GM12891 (cell line): ENCODE data around the gene IL11. TPM values are rescaled to one million over a fixed set of nuclear protein-coding genes. Genes with fewer than 3 reads are reported as not detected.
"Not testable (repeated sequence)": the region's sequence is repeated elsewhere in the genome, so short reads cannot be mapped to it uniquely, and the experiment has no call there.

Experiments
- DNase-seq: peaks from one replicate; pipeline ENCODE4 v3.0.0; 2011; ENCODE audit warnings: low spot score; ENCODE audit not compliant: insufficient read length
- FAIRE-seq: peaks from 2 replicates; lab custom pipeline; 2011; peaks lifted over from hg19 to GRCh38; lab: Jason Lieb, UNC
- PAX5 ChIP-seq: IDR thresholded peaks from 2 replicates; pipeline ENCODE4 v1.6.1; 2011; ENCODE audit warnings: low read length, moderate library complexity, mild to moderate bottlenecking; ENCODE audit not compliant: insufficient read depth, severe bottlenecking
- POLR2A ChIP-seq: IDR thresholded peaks from 2 replicates; pipeline ENCODE4 v1.6.1; 2011; ENCODE audit warnings: low read depth, low read length, control low read depth
- POLR2AphosphoS5 ChIP-seq: IDR thresholded peaks from 2 replicates; pipeline ENCODE4 v1.6.1; 2011; ENCODE audit warnings: low read depth, low read length, control low read depth
- POU2F2 ChIP-seq: IDR thresholded peaks from 2 replicates; pipeline ENCODE4 v1.6.1; 2011; ENCODE audit warnings: low read depth, mild to moderate bottlenecking, control low read depth, low read length, moderate library complexity
- SPI1 ChIP-seq: IDR thresholded peaks from 2 replicates; pipeline ENCODE4 v1.6.1; 2011; ENCODE audit warnings: low read depth, low read length, control low read depth
- TAF1 ChIP-seq: IDR thresholded peaks from 2 replicates; pipeline ENCODE4 v1.6.1; 2011; ENCODE audit warnings: low read depth, low read length, control low read depth
- polyA plus RNA-seq: library from polyadenylated mRNA; unstranded; fragments of >200 nt; gene quantifications from one replicate; pipeline ENCODE4 v1.2.1, GENCODE V29; 2012; ENCODE audit warnings: low read depth, missing spikeins, inconsistent platforms; ENCODE audit not compliant: missing spikeins

Gene IL11
- polyA plus RNA-seq: 0.18 TPM

- no peak for FAIRE-seq
- TF ChIP-seq POLR2AphosphoS5 (no peak), SPI1 (no peak), POLR2A (no peak), PAX5 (no peak), POU2F2 (no peak), TAF1 (no peak)
- no peak for DNase-seq
Measured at GRCh38 chr19:55370305-55370988, at the start of gene IL11. Gene IL11 (minus strand): TSS chr19:55370463. CDS start chr19:55370310, 153 bp downstream.

DNA sequence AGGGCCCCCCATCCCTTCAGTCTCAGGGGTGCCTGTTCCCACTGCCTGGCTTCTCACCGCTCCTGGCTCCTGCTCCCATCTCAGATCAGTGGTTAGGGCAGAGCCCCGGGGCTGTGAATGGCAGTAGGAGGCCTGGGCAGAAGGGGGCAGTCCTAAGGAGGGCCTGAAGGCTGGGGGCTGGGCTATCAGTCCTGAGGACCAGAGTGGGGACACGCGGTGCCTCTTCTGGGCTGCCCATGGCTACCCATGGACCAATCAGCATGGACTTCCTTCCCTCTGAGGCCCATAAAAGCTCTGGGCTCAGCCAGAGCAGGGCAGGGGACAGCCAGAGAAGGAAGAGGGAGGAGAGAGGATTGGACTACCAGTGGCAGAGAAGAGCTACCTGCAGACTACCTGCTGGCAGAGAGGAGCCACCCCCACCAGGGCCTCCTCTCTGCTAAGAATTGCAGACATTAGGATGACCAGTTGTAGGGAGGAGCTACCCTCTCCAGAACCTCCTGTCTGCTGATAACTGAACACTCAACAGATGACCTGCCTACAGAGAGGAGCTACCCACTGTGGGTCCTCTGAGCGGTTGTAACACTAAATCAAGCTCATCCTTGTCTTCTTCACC, 49.5 kb upstream of the IL11 start:
- FAIRE-seq (no peak), DNase-seq (no peak)
- TF ChIP-seq POLR2AphosphoS5 (no peak), TAF1 (no peak), PAX5 (no peak), SPI1 (no peak), POU2F2 (no peak), POLR2A (no peak)

- FAIRE-seq: no peak
- DNase-seq: no peak
- no peak for TF ChIP-seq POU2F2
- TF ChIP-seq POLR2A: no peak
- TF ChIP-seq PAX5: no peak
- TF ChIP-seq POLR2AphosphoS5: no peak
Measured at GRCh38 chr19:55419103-55419502, 48.8 kb upstream of the IL11 start.

DNA sequence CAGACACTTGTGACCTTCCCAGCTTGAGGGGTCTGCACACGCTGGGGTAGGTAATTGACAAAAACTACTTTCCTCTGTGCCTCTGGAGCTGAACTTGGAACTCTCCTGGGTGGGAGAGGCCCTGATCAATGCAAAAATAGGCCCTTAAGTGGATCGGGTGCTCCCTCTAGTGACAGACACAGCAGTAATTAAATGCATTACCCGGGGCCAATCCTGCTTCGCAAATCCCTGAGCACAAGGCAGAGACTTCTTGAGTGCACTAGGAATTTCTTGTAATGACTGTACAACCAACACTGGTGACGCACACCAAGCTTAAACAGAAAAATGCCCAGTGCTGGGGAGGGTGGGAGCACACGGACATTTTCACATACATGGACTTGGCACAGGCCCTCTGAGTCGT, 47.9 kb upstream of the IL11 start:
- DNase-seq: no peak
- TF ChIP-seq PAX5: no peak
- no peak for TF ChIP-seq POLR2A
- TF ChIP-seq POLR2AphosphoS5: no peak
- no peak for TF ChIP-seq TAF1
- TF ChIP-seq SPI1: no peak
- TF ChIP-seq POU2F2: no peak
- FAIRE-seq: peak; percentile 56

DNA sequence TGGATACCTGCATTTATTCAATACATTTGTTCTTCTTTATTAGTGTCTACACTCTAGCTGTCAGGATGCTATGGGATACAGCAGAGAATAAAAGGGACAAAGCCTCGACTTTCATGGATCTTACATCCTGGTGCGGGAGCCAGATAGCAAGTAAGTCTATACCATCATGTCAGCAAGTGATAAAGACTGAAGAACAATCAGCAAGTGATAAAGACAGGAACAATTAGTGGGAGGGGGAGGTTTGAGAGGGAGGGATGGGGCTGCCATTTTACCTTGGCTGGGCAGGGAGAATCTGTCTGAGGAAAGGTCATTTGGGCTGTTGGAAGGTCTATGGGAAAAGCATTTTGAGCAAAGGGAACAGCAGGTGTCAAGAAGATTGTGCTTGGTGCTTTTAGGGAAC, 39.9 kb upstream of the IL11 start:
- FAIRE-seq: no peak
- DNase-seq: no peak
- TF ChIP-seq PAX5: no peak
- no peak for TF ChIP-seq TAF1
- TF ChIP-seq POLR2A: no peak
- no peak for TF ChIP-seq SPI1
- TF ChIP-seq POU2F2: no peak
- no peak for TF ChIP-seq POLR2AphosphoS5

DNA sequence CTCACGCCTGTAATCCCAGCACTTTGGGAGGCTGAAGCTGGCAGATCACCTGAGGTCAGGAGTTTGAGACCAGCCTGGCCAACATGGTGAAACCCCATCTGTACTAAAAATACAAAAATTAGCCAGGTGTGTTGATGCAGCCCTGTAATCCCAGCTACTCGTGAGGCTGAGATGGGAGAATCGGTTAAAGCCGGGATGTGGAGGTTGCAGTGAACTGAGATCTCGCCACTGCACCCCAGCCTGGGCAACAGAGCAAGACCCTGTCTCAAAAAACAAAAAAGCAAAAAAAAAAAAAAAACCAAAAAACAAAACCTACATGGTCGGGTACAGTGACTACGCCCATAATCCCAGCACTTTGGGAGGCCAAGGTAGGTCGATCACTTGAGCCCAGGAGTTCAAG, 38.9 kb upstream of the IL11 start:
- DNase-seq, FAIRE-seq: not testable (repeated sequence)

DNA sequence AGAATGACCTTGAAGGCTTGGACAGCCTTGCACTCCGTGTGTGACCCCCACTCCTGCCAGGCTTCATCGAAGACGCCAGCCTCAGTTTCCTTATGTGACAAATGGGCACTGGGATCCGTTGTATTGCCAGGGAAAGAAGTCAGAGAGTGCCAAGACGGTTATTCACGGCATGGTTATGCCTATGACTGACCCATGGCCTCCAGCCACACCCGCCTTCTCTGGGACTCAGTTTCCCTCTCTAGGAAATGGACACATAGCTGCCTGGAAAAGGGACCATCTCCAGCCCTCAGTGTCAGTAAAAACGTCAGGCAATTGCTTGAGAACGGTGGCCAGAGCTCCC, 38.2 kb upstream of the IL11 start:
- DNase-seq (no peak), FAIRE-seq (no peak)
- TF ChIP-seq POLR2AphosphoS5 (no peak), POLR2A (no peak), TAF1 (no peak), POU2F2 (no peak), PAX5 (no peak), SPI1 (no peak)

DNA sequence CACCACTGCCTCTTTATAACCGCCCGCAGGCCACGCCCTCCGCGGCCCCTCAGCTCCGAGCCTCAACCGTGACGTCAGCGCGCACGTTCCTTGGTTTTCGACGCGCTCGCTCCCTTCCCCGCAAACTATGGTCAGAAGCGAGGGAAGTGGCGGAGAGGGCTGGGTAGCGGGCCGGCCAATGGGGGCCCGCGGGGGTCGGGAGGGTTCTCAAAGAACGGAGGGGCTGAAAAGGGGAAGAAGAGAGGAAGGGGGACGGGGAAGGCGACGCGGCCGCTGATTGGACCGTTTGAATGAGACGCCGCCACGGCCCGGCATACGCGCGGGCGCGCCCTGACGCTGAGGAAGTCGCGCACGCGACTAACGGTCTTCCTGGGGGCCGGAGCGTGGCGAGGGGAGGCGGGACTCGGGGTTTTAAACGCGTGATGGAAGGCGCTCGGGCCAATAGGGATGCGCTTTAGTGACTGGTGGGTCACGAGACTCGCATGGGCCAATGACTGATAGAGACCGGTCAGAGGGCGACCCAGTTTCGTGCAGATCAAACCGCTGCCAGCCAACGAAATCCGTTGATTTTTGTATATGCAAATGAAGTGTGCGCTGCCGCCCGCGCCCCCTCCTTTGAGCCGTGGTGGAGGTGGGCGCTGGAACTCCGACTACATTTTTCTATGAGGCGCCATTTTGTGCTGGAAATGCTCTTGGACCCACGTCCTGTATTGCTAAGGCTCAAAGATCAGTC, 37.7 kb upstream of the IL11 start:
- FAIRE-seq: peak; percentile 96
- peak; percentile 96 for DNase-seq
- TF ChIP-seq POU2F2 (peak; percentile 98), TAF1 (peak; percentile 80; the same call in 1 of the 2 replicates), POLR2A (peak; percentile 73; the same call in 1 of the 2 replicates), PAX5 (peak; percentile 70), POLR2AphosphoS5 (peak; percentile 66), SPI1 (peak; percentile 75)

DNA sequence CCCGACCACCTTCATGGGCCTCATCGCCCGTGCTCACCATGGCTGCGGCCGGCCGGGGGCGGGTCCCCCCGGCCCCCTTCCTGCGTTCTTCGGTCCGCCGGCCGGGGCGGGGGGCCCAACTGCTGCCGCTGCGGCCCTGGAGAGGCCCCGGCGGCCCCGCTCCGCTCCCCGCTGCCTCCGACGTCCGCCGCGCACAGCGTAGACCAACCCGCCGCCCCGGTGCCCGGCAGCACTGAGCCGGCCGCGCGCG, 37.2 kb upstream of the IL11 start, which contains the start of gene UBE2S:
UBE2S (minus strand) TSS at position 239 of the 250 bp plus-strand sequence; CDS start at position 40, 199 bp downstream.
- not testable (repeated sequence) for DNase-seq, FAIRE-seq
- TF ChIP-seq POU2F2: peak; percentile 55; the same call in 1 of the 2 replicates
- TF ChIP-seq POLR2AphosphoS5: peak; percentile 95
- peak; percentile 97 for TF ChIP-seq POLR2A

DNA sequence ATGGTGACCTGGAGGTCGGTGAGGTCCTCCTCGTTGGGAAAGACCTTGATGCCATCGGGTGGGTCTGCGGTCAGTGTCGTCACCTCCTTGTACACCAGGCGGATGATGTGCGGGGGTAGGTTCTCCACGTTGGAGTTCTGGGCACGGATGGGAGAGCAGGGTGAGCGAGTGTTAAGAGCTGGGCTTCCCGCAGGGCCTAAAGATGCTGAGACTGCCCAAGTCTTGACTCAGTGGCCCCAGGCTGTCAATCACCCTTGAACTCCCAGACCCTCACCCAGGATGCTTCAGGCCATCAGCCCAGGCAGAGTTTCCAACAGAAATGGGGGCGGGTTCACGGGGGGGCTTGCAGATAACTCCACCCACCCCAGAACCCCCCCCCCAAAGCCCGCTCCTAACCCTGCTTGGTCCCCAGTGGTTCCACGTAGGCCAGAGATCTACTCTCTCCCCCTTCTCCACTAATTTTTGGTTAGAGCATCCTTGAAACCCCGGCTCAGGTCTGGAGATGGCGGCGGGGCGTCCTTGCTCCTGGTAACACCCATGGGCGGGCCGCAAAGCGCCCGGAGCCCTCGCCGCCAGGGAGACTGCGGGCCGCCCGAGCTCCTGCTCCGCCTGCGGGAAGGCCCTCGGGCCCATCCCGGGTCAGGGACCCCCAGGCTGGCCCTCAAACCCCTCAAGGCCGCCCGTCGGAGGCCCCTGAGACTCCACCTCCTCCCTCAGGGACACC, 36.7 kb upstream of the IL11 start:
- no peak for FAIRE-seq
- no peak for DNase-seq
- no peak for TF ChIP-seq POLR2A
